Esophagus squamous epithelium (tissue), 4 donors: Measurements from ENCODE around the gene ZNF749.

Experiments
- CTCF ChIP-seq, 6 experiments: fragments of 450-650 bp in 4 of 6; fragments of 200-600 bp in 2 of 6; sonication (generic) in 2 of 6; IDR thresholded peaks; one replicate each; pipeline ENCODE4 v1.5.1; 2016 to 2019; ENCODE audit warnings: antibody characterized with exemption in 6 of 6, mild to moderate bottlenecking in 4 of 6, moderate library complexity in 4 of 6
- POLR2A ChIP-seq, 4 donors: fragments of 450-650 bp; IDR thresholded peaks; one replicate each; pipeline ENCODE4 v1.6.1; 2017; ENCODE audit warnings: antibody characterized with exemption in 4 of 4, mild to moderate bottlenecking in 4 of 4, moderate library complexity in 3 of 4

GRCh38 chr19:57443121-57443696 lies 8.1 kb downstream of the ZNF749 start:
- TF ChIP-seq CTCF (IDR thresholded peaks at IDR 0.05) (no peak), POLR2A (IDR thresholded peaks at IDR 0.05) (no peak)
